Measurements from ENCODE around the gene APBB3. TPM values are rescaled to one million over a fixed set of nuclear protein-coding genes. Genes with fewer than 3 reads are reported as not detected.
A peak's percentile ranks its signal among the peaks of the same experiment; 100 is the strongest.

Gene APBB3
- total RNA-seq, 2 donors from 2014 or later = 36.4 to 41.4 TPM

DNA sequence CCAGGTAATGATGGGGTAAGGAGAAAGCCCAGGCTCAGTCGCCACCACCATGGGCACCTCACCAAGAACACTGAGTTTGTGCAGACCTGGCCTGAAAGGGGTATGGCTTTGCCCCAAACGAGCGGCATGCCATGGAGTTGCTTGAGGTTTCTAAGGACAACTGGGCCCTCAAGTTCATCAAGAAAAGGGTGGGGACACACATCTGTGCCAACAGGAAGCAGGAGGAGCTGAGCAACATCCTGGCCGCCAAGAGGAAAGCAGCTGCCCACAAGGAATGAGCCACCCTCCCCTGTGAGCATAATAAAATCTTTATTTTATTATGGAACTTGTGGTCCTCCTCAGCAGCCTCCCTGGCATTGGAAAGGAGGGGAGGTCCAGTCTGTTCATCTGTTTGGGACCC lies 44.7 kb upstream of the APBB3 start:
- Mint-ChIP-seq H3K4me1 (no peaks in the 10 kb centered on the region), H3K9me3 (peaks cover 44% of the 10 kb centered on the region), H3K27ac (no peak overlapping the region), H3K27me3 (ENCODE audit: insufficient read depth) (peaks cover 2% of the 10 kb centered on the region), H3K4me3 (no peak overlapping the region), H3K36me3 (ENCODE audit: low read depth) (no peaks in the 10 kb centered on the region)
- Histone ChIP-seq H3K4me1 (ENCODE audit: control insufficient read depth, insufficient read depth, low read length) (no peaks in the 10 kb centered on the region), H3K27ac (ENCODE audit: low read depth, low read length) (no peak overlapping the region), H3K36me3 (ENCODE audit: control insufficient read depth, insufficient read depth, low read length) (no peaks in the 10 kb centered on the region), H3K9ac (ENCODE audit: extremely low read depth, low read length, poor library complexity, severe bottlenecking) (no peak overlapping the region), H3K27me3 (ENCODE audit: control insufficient read depth, insufficient read depth, low read length, poor library complexity, severe bottlenecking) (no peaks in the 10 kb centered on the region), H3K4me3 (ENCODE audit: low read length) (peak overlapping the region; percentile 75), H3K9me3 (ENCODE audit: control insufficient read depth, low read length) (peaks cover 60% of the 10 kb centered on the region)
- TF ChIP-seq, protein P1, sequence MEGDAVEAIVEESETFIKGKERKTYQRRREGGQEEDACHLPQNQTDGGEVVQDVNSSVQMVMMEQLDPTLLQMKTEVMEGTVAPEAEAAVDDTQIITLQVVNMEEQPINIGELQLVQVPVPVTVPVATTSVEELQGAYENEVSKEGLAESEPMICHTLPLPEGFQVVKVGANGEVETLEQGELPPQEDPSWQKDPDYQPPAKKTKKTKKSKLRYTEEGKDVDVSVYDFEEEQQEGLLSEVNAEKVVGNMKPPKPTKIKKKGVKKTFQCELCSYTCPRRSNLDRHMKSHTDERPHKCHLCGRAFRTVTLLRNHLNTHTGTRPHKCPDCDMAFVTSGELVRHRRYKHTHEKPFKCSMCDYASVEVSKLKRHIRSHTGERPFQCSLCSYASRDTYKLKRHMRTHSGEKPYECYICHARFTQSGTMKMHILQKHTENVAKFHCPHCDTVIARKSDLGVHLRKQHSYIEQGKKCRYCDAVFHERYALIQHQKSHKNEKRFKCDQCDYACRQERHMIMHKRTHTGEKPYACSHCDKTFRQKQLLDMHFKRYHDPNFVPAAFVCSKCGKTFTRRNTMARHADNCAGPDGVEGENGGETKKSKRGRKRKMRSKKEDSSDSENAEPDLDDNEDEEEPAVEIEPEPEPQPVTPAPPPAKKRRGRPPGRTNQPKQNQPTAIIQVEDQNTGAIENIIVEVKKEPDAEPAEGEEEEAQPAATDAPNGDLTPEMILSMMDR (conservative IDR thresholded peaks at IDR 0.05) = no peak
- DNase-seq = no peak
- WGBS, 2 experiments (ENCODE audit: insufficient coverage in 1 of 2, insufficient read length in 1 of 2) = 84 to 89% methylated on average over 2 to 4 of the region's 4 CpGs

DNA sequence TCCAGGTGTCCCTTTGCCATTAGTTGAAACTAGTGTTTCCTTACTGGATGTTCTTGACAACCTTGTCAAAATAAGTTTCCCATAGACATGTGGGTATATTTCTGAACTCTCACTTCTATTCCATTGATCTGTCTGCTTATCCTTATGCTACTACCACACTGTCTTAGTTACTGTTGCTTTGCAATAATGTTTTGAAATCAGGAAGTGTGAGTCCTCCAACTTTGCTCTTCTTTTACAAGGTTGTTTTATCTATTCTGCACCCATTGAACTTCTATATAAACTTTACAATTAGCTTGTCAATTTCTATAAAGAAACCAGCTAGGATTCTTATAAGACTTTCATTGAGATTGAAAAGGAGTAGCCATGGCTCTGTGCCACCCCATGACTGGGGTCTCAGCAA lies 44.3 kb upstream of the APBB3 start:
- no peak overlapping the region for H3K27ac ChIP-seq (ENCODE audit: low read depth, low read length)
- Mint-ChIP-seq H3K36me3 (ENCODE audit: low read depth) (no peaks in the 10 kb centered on the region), H3K4me1 (no peaks in the 10 kb centered on the region), H3K9me3 (peaks cover 44% of the 10 kb centered on the region), H3K4me3 (no peak overlapping the region), H3K27ac (no peak overlapping the region), H3K27me3 (ENCODE audit: insufficient read depth) (peaks cover 2% of the 10 kb centered on the region)
- DNase-seq = no peak
- peaks cover 60% of the 10 kb centered on the region for H3K9me3 ChIP-seq (ENCODE audit: control insufficient read depth, low read length)
- H3K36me3 ChIP-seq (ENCODE audit: control insufficient read depth, insufficient read depth, low read length) = no peaks in the 10 kb centered on the region
- no peaks in the 10 kb centered on the region for H3K27me3 ChIP-seq (ENCODE audit: control insufficient read depth, insufficient read depth, low read length, poor library complexity, severe bottlenecking)
- no peaks in the 10 kb centered on the region for H3K4me1 ChIP-seq (ENCODE audit: control insufficient read depth, insufficient read depth, low read length)
- peak overlapping the region; percentile 75 for H3K4me3 ChIP-seq (ENCODE audit: low read length)
- TF ChIP-seq, protein P1 (conservative IDR thresholded peaks at IDR 0.05) = no peak
- no peak overlapping the region for H3K9ac ChIP-seq (ENCODE audit: extremely low read depth, low read length, poor library complexity, severe bottlenecking)

DNA sequence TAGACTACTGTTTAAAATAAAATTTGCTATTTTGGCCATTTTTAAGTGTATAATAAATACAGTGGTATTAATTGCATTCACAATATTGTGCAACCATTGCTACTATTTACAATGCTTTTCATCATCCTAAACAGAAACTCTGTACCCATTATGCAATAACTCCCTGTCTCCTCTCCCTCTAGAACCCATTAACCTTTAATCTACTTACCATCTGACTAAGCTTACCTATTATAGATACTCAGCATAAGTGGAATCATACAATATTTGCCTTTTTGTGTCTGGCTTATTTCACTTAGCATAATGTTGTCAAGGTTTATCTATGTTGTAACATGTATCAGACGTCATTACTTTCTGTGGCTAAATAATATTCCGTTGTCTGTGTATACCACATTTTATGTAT lies 42.6 kb upstream of the APBB3 start:
- Histone ChIP-seq H3K4me1 (ENCODE audit: control insufficient read depth, insufficient read depth, low read length) (no peaks in the 10 kb centered on the region), H3K27ac (ENCODE audit: low read depth, low read length) (no peak overlapping the region), H3K27me3 (ENCODE audit: control insufficient read depth, insufficient read depth, low read length, poor library complexity, severe bottlenecking) (no peaks in the 10 kb centered on the region), H3K36me3 (ENCODE audit: control insufficient read depth, insufficient read depth, low read length) (no peaks in the 10 kb centered on the region), H3K4me3 (ENCODE audit: low read length) (no peak overlapping the region), H3K9ac (ENCODE audit: extremely low read depth, low read length, poor library complexity, severe bottlenecking) (no peak overlapping the region), H3K9me3 (ENCODE audit: control insufficient read depth, low read length) (peaks cover 46% of the 10 kb centered on the region)
- H3K27ac Mint-ChIP-seq = no peak overlapping the region
- TF ChIP-seq, protein P1 (conservative IDR thresholded peaks at IDR 0.05) = no peak
- H3K4me3 Mint-ChIP-seq = no peak overlapping the region
- DNase-seq = no peak
- 95% methylated on average over 2 of the region's 2 CpGs; no CpG with 5 or more reads in 1 of the 2 experiments for WGBS, 2 experiments (ENCODE audit: insufficient coverage in 1 of 2, insufficient read length in 1 of 2)
- H3K4me1 Mint-ChIP-seq = no peaks in the 10 kb centered on the region
- H3K9me3 Mint-ChIP-seq = peaks cover 34% of the 10 kb centered on the region
- H3K27me3 Mint-ChIP-seq (ENCODE audit: insufficient read depth) = peaks cover 1% of the 10 kb centered on the region
- H3K36me3 Mint-ChIP-seq (ENCODE audit: low read depth) = no peaks in the 10 kb centered on the region
